ENCODE data around the gene MAP4K4. TPM values are rescaled to one million over a fixed set of nuclear protein-coding genes. Genes with fewer than 3 reads are reported as not detected.

MAP4K4 gene
- total RNA-seq, 1 experiment from 2014 or later: 136 TPM

GRCh38 chr2:101901241-101901640 lies 203.7 kb downstream of the MAP4K4 start:
- Mint-ChIP-seq H3K4me3 (ENCODE audit: low read depth, unreplicated experiment) (no peak overlapping the region), H3K36me3 (ENCODE audit: insufficient read depth, unreplicated experiment) (peaks cover 28% of the 10 kb centered on the region), H3K27me3 (ENCODE audit: unreplicated experiment) (no peaks in the 10 kb centered on the region), H3K27ac (ENCODE audit: unreplicated experiment) (no peak overlapping the region), H3K9me3 (ENCODE audit: low read depth, unreplicated experiment) (no peaks in the 10 kb centered on the region), H3K4me1 (ENCODE audit: low read depth, unreplicated experiment) (no peaks in the 10 kb centered on the region)
- TF ChIP-seq CTCF (IDR thresholded peaks at IDR 0.05; ENCODE audit: unreplicated experiment): no peak
- intact Hi-C loops (cut with micrococcal nuclease; ENCODE audit: unreplicated experiment): no loop called here
- DNase-seq: no peak
- CTCF ChIA-PET: no interaction called here
- BruUV-seq (replicated peaks): no TSS peak

- intact Hi-C loops (cut with micrococcal nuclease; ENCODE audit: unreplicated experiment): no loop called here
- Mint-ChIP-seq H3K36me3 (ENCODE audit: insufficient read depth, unreplicated experiment) (peaks cover 28% of the 10 kb centered on the region), H3K27ac (ENCODE audit: unreplicated experiment) (no peak overlapping the region), H3K27me3 (ENCODE audit: unreplicated experiment) (no peaks in the 10 kb centered on the region), H3K4me1 (ENCODE audit: low read depth, unreplicated experiment) (no peaks in the 10 kb centered on the region), H3K9me3 (ENCODE audit: low read depth, unreplicated experiment) (peaks cover under 1% of the 10 kb centered on the region), H3K4me3 (ENCODE audit: low read depth, unreplicated experiment) (no peak overlapping the region)
- CTCF ChIA-PET: no interaction called here
- no peak for TF ChIP-seq CTCF (IDR thresholded peaks at IDR 0.05; ENCODE audit: unreplicated experiment)
- DNase-seq: no peak
- BruUV-seq (replicated peaks): no TSS peak
These were observed 204.7 kb downstream of the MAP4K4 start for GRCh38 chr2:101902169-101902568.

- no TSS peak for BruUV-seq (replicated peaks)
- CTCF ChIA-PET: no interaction called here
- peaks cover 11% of the 10 kb centered on the region for H3K9me3 Mint-ChIP-seq (ENCODE audit: low read depth, unreplicated experiment)
- peaks cover 11% of the 10 kb centered on the region for H3K36me3 Mint-ChIP-seq (ENCODE audit: insufficient read depth, unreplicated experiment)
- H3K27ac Mint-ChIP-seq (ENCODE audit: unreplicated experiment): no peak overlapping the region
- no peaks in the 10 kb centered on the region for H3K4me1 Mint-ChIP-seq (ENCODE audit: low read depth, unreplicated experiment)
- no peak for TF ChIP-seq CTCF (IDR thresholded peaks at IDR 0.05; ENCODE audit: unreplicated experiment)
- H3K4me3 Mint-ChIP-seq (ENCODE audit: low read depth, unreplicated experiment): no peak overlapping the region
- intact Hi-C loops (cut with micrococcal nuclease; ENCODE audit: unreplicated experiment): no loop called here
- no peak for DNase-seq
- no peaks in the 10 kb centered on the region for H3K27me3 Mint-ChIP-seq (ENCODE audit: unreplicated experiment)
These were observed 207.4 kb downstream of the MAP4K4 start for GRCh38 chr2:101904916-101905315.

DNA sequence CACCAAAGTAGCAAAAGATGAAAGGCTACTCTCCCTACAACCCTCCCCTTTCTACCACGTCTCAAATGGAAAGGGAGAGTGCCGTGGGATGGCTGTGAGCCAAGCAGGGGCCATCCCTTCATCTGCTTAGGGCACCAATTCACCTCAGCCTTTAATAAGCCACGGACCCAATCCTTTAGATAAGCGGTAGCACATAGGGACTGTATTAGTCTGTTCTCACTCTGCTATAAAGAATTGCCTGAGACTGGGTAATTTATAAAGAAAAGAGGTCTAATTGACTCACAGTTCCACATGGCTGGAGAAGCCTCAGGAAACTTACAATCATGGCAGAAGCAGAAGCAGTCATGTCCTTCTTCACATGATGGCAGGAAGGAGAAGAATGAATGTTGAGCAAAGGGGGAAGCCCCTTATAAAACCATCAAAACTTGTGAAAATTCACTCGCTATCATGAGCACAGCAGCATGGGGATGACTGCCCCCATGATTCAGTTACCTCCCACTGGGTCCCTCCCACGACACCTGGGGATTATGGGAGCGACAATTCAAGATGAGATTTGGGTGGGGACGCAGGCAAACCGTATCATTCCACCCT lies 208.3 kb downstream of the MAP4K4 start:
- H3K36me3 Mint-ChIP-seq (ENCODE audit: insufficient read depth, unreplicated experiment): peaks cover 6% of the 10 kb centered on the region
- DNase-seq: no peak
- no peak overlapping the region for H3K27ac Mint-ChIP-seq (ENCODE audit: unreplicated experiment)
- H3K4me3 Mint-ChIP-seq (ENCODE audit: low read depth, unreplicated experiment): no peak overlapping the region
- TF ChIP-seq CTCF (IDR thresholded peaks at IDR 0.05; ENCODE audit: unreplicated experiment): no peak
- no peaks in the 10 kb centered on the region for H3K27me3 Mint-ChIP-seq (ENCODE audit: unreplicated experiment)
- peaks cover 17% of the 10 kb centered on the region for H3K9me3 Mint-ChIP-seq (ENCODE audit: low read depth, unreplicated experiment)
- H3K4me1 Mint-ChIP-seq (ENCODE audit: low read depth, unreplicated experiment): no peaks in the 10 kb centered on the region
- CTCF ChIA-PET: no interaction called here
- intact Hi-C loops (cut with micrococcal nuclease; ENCODE audit: unreplicated experiment): no loop called here
- BruUV-seq (replicated peaks): no TSS peak

All from Calu3 (cell line).